ENCODE results near the gene REC8.
"Not testable (repeated sequence)": the region's sequence is repeated elsewhere in the genome, so short reads cannot be mapped to it uniquely, and the experiment has no call there.

REC8 gene

DNA sequence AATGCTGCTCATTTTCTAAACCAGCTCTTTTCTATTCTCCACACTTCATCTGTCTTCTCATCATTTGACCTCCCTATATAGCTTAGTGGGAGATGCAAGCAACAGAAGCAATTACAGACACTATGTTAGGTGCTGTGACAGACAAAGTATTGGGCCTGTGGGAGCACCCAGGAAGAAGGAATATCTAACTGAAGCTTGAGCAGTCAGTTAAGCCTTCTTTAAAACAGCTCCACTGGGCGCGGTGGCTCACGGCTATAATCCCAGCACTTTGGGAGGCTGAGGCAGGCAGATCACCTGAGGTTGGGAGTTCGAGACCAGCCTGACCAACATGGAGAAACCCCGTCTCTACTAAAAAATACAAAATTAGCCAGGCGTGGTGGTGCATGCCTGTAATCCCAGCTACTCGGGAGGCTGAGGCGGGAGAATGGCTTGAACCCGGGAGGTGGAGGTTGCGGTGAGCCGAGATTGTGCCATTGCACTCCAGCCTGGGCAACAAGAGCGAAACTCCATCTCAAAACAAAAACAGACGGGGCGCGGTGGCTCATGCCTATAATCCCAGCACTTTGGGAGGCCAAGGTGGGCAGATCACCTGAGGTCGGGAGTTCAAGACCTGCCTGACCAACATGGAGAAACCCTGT, 31.5 kb downstream of the REC8 start:
- not testable (repeated sequence) for DNase-seq (ENCODE audit: low read depth, low spot score)

DNA sequence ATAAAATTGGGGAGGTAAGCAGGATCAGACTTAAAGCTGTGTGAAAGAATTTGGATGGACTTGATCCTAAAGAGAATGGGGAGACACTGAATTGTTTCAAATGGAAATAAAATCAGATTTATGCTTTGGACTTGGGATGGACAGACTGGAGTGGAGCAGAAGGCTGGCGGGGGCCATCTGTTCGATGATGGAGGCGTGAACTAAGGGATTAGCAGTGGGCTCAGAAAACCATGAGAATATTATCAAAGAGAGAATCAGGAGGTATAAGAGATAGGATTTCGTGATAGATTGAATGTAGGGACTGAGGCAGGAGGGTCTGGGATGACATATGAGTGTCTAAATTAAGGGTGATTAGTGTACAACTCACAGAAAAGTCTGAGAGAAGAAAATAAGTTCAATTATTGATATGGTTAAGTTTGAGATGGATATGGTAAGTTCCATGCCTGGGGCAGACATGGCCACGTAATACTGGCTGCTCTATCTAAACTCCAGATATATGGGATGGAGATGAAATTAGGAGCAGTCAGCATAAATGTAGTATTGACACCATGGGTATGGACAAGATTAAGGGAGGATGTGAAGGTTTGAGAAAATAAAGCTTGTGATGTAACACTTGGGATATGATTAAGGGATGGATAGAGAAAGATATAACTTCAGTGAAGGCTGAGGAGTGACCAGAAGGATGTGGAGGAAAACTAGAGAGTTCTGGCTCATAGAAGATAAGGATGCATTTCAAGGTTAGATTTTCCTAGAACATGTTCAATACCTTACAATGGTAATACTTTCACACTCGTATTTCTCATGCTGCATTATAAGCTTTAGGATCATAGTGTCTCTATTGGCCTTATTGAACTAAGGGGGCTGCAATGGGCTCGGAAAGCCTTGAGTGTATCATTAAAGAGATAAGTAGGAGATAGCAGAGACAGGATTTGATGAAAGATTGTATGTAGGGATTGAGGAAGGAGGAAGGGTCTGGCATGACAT, 32.6 kb downstream of the REC8 start:
- no peak for DNase-seq (ENCODE audit: low read depth, low spot score)

DNA sequence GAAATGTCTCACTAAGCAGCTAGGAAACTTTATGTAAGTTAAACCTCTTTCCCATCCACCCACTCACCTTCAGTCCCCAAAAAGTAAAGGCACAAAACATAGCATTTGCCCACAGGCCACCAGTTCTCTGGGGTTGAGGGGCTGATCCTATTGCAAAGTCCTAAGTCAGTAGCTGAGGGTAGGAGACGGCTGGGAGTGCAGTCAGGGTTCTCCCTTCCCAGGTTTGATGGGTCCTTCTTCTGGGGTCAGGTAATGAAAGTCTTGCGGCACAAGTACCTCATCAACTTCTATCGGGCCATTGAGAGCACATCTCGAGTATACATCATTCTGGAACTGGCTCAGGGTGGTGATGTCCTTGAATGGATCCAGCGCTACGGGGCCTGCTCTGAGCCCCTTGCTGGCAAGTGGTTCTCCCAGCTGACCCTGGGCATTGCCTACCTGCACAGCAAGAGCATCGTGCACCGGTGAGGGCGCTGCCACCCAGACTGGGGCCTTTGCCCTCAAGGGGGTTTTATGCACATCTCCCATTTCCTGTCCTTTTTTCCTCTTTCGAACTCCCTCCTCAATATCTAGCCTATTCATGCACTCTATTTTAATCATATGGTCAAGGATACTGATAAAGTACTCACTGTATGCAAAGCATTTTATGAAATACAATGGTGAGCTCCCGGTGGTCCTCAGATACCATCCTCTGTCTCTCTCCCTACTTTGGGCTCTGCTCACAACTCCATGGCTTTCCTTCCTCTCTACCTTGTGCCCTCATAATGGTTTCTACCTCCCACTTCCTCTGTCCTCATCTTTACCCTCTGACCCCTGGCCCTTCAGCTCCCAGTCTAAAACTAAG, 34.6 kb downstream of the REC8 start:
- no peak for DNase-seq (ENCODE audit: low read depth, low spot score)

DNA sequence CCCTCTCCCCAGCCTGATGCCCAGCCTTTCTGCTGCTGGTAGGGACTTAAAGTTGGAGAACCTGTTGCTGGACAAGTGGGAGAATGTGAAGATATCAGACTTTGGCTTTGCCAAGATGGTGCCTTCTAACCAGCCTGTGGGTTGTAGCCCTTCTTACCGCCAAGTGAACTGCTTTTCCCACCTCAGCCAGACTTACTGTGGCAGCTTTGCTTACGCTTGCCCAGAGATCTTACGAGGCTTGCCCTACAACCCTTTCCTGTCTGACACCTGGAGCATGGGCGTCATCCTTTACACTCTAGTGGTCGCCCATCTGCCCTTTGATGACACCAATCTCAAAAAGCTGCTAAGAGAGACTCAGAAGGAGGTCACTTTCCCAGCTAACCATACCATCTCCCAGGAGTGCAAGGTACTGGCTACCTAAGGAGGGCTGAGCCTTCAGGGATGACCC, 35.2 kb downstream of the REC8 start:
- no peak for DNase-seq (ENCODE audit: low read depth, low spot score)

DNA sequence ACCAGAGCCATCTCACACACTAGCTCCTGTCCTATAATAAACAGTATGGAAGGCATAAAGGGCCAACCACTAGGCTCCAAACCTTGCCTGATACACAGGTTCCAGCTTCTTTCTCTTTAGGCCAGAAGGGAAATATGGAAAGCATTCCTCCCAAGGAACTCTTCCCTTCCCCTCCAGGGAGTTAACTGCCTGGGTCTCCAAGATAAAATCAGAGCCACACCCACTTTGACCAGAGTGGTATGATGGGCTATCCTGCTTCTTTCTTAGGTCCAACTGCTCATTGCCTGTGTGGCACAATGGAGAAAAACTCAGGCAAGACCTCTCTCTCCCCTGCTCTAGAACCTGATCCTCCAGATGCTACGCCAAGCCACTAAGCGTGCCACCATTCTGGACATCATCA, 35.7 kb downstream of the REC8 start:
- no peak for DNase-seq (ENCODE audit: low read depth, low spot score)

DNA sequence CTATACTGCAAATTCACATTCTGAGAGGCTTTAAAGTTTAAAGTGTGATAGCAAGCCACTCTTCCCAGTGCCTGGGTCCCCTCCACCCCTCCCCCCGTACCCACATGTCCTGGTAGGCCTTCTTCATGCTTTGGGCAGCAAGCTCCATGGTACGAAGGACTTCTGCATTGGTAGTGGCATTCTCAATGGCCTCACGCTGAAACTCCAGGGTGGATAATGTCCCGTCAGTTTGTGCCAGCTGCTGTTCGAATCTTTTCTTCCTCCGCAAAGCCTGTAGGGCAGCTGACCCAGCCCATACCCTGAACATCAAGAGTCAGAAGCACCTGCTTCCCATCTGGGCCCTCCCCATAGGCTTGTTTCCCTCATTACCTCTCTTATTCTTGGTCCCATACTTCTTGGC, 39.4 kb downstream of the REC8 start:
- DNase-seq (ENCODE audit: low read depth, low spot score), result no peak

DNA sequence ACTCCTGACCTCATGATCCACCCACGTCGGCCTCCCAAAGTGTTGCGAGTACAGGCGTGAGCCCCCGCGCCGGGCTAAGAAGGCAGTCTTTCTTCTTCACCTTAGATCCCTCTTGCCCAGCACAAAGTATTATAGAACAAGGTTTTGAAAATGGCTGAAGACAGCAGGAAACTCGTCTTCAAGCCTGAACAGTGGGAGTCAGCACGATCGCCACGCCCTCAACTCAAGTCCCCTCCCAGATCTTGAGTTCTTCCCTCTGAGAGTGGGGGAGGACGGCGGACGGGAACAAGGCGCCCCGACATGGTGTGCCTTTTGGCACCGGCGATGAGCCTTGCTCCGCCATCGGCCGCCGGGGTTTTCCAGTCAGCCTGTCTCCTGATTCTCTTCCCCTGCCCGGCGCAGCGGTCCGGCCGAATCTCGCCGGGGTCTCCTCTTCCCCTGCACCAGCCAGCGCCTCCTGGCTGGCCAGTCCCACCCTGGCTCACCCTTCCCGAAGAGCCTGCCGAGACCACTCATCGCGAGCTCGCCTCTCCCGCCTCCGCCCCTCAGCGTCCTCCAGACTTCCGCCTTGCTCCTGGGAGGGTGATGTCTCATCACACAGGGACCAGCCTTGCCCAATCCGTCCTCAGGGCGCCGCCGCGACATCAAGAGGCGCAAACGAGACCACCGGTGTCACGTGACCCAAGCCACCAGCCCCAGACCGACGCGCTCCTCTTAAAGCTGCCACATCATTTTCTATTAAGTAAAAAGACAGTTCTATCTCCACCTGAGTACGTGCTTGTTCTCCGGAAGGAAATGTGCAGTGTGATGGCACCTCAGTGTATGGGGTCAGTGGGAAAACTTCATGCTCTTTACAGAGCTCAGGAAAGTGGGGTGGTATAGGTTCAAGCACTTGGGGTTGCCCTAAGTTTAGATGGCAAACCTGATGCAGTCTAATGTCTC, 41.3 kb downstream of the REC8 start, which contains the start of gene CHMP4A:
CHMP4A (minus strand) TSS at position 565 of the 942 bp plus-strand sequence; CDS start at position 516, 49 bp downstream.
- peak; percentile 93 for DNase-seq (ENCODE audit: low read depth, low spot score)

DNA sequence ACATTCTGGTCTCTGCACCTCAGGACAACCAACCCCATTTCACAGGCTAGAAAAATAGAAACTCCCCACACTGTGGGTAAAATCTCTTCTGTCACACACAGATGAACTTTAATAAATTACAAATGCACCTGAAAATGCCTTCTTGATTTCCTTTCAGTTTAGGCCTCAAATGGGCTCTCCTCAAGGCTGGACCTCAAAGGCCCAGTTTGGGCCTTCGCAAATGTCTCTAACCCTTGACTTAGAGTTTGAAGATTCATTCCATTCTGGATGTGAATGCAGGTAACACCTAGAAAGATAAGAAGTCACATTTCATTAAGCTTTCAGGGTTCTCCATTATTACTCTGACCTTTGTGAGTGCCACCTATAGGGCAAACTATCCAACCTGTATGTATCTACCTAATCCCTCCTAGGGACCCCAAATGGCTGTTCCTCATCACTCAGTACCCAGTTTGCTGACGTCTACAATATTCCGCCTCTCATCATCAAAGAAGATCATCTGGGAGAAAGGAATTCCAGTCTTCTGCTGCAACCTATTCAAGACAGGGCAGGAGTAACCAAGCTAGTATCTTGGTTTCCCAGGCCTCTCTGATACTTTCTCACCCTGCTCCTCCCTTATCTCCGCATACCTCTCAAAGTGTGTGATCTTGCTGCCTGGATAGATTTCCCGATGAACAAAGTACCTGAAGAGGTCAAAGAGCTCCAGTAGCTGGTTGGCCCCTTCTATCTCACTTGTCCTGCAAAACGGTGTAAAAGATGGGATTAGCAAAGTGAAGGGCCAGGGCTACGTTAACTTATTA, 42.2 kb downstream of the REC8 start:
- no peak for DNase-seq (ENCODE audit: low read depth, low spot score)

DNA sequence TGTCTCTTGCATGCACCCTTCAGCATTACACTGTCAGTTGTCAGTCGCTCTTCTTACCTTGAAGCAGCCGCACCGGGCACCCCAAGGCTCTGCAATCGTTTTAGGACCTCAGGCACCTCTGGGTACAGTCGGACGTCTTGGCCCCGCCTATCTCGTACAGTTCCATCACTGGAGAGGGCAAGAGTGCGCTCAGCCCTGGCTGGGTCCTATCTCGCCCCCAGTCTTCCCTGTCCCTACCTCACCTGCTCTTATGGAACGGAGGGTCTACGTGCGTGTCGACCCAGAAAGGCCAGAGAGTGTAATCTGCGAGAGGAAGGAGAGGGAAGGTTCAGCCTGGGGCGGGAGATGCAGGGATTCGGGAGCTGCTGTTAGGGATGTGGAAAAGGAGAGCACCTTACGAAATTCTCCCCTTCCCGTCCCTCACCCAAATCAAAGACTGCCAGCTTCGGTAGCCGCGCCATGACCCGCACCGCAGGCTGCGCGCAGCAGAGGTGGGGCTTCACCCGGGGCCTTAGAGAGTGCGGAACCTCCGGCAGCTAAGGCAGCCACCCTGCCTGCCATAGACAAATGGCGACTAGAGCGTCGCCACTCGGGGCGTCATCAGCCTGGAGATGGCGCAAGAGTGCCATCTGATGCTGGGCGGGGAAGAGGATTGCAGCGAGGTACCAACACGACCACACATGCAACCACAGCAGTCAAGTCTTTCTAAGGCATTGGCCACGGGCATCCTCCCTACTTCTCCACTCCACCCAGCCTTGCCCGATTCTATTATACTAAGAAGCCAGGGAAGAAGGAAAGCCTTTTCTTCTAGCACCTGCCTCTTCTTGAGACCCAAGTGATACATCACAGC, 43.8 kb downstream of the REC8 start, which contains the start of gene MDP1:
MDP1 (minus strand) TSS at position 572 of the 850 bp plus-strand sequence; CDS start at position 461, 111 bp downstream.
- peak; percentile 75 for DNase-seq (ENCODE audit: low read depth, low spot score)

DNA sequence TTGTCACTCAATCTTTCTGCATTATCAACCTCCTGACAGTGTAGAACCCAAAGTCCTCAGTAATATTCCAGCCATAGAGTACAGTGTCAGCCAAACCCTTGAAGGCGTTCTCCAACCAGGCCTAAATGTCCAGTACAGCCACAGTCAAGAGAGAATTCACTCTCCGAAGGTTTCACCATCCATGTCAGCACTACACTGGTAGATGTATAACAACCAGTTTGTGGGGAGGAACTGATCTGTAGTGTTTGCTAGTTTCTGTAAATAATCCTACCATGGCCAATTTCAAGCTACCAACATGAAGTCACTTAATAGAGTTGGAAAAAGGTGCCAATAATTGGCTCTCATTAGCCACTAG, 44.4 kb downstream of the REC8 start:
- DNase-seq (ENCODE audit: low read depth, low spot score), result no peak

DNA sequence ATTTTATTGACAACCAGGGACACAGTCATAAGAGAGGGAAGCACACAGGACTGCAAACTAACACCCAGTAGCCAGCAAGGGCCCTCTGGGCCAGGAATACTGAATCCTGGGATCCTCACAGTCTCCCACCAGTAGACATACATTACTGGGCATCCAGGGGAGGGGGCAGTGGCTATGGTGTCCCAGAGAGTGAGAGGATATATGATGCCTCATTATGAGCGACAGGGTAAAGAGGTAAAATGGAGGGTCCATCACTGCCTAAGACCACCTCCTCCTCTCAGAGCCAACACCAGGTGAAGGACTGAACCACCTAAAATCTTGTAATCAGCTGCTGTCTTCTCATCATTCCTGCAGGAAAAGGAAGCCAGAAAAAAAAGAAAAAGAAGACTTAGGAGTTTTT, 45.0 kb downstream of the REC8 start:
- DNase-seq (ENCODE audit: low read depth, low spot score), result not testable (repeated sequence)

DNA sequence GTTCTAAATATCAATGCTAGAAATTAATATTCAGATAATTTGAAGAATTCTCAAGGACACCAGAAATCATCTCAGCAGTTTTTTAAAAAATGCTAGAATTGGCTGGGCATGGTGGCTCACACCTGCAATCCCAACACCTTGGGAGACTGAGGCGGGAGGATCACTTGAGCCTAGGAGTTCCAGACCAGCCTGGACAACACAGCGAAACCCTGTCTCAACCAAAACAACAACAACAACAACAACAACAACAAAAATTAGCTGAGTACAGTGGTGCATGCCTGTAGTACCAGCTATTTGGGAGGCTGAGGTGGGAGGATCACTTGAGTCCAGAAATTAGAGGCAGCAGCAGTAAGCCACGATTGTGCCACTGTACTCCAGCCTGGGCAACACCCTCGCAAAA, 47.2 kb downstream of the REC8 start:
- no peak for DNase-seq (ENCODE audit: low read depth, low spot score)

DNA sequence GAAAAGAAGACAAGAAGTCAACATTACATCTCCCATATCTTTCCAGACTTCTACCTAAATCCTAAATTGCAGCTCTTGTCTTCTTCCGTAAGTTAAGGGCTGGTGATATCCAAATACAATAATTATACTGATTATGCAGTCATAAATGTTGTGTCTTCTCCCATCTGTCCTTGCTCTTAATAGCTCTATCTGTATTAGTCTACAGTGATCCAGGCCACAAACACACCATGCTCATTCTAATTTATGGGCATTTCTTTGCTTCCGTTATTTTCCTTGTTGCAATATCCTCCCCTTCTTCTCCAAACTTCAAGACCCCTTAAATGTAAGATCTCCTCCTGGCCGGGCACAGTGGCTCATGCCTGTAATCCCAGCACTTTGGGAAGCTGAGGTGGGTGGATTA, 47.6 kb downstream of the REC8 start:
- DNase-seq (ENCODE audit: low read depth, low spot score), result no peak

DNA sequence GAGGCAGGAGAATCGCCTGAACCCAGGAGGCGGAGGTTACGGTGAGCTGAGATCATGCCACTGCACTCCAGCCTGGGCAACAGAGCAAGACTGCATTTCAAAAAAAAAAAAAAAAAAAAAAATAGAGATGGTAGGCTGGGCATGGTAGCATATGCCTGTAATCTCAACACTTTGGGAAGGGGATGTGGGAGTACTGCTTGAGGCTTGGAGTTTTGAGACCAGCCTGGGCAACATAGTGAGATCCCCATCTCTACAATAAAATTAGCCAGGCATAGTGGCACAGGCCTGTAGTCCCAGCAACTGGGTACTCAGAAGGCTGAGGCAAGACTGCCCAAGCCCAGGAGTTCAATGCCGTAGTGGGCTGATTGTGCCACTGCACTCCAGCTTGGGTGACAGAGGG, 51.1 kb downstream of the REC8 start:
- not testable (repeated sequence) for DNase-seq (ENCODE audit: low read depth, low spot score)

DNA sequence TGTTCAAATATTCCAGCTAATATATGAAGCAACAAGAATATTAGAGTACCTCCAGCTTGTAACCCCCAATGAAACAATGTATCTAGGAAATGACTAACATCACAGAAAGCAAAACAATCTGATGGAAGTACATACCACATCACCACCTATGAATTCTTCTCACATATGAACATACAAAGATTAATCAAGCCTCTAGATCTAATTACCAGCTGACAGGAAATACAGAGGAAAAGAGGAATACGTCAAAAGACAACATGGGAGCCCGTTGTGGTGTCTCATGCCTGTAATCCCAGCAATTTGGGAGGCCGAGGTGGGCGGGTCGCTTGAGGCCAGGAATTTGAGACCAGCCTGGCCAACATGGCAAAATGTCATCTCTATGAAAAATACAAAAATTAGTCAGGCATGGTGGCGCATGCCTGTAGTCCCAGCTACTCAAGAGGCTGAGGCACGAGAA, 52.8 kb downstream of the REC8 start:
- DNase-seq (ENCODE audit: low read depth, low spot score), result no peak

DNA sequence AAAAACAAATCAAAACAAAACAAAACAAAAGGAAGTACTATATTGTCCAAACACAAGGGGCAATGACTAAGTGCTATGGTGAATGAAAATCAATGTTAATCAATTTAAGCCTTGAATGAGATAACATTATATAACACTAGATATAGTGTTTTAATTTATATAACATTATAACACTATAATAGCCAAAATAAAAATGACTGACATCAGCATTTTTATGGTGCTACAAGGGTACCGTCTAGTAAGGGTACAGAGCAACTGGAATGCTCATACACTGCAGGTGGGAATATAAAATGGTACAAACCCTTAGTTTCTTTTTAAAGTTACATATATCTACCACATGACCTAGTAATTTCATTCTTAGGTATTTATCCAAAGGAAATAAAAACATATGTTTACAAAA, 54.6 kb downstream of the REC8 start:
- DNase-seq (ENCODE audit: low read depth, low spot score), result no peak

DNA sequence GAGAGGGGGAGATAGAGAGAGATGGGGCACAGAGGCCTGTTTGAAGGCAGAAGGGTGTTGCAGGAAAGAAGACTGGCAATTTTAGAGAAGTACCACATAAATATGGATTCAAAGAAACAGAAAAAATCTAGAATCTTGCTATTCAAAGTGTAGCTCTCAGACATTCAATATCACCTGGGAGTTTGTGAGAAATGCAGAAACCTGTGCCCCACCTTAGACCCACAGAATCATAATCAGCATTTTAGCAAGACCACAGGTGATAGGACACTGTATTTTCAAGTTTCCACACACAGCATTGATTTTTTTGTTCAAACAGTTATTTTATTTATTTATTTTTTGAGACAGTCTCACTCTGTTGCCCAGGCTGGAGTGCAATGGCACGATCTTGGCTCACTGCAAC, 57.0 kb downstream of the REC8 start:
- DNase-seq (ENCODE audit: low read depth, low spot score), result no peak

Measured in activated CD4-positive, CD25-positive, alpha-beta regulatory T cell treated with anti-CD3 and anti-CD28 coated beads, Interleukin-2, amount 50 U/mL, for 16 hours (primary cell).